GM12801 (cell line): Measurements from ENCODE around the gene CFLAR.

ENCODE experiments used
- CTCF ChIP-seq: IDR thresholded peaks from one replicate; pipeline ENCODE4 v1.5.1; 2011; ENCODE audit warnings: control low read depth; ENCODE audit not compliant: insufficient read length; ENCODE audit errors: extremely low read depth

The CFLAR gene

GRCh38 chr2:201090574-201090973, 25.4 kb upstream of the CFLAR start:
- TF ChIP-seq CTCF = no peak

GRCh38 chr2:201093573-201093972, 22.4 kb upstream of the CFLAR start:
- no peak for TF ChIP-seq CTCF

GRCh38 chr2:201100497-201100896, 15.5 kb upstream of the CFLAR start:
- no peak for TF ChIP-seq CTCF

- TF ChIP-seq CTCF = no peak
Observed at GRCh38 chr2:201105759-201106158, 10.2 kb upstream of the CFLAR start.

GRCh38 chr2:201107624-201108023, 8.3 kb upstream of the CFLAR start:
- TF ChIP-seq CTCF = no peak

- no peak for TF ChIP-seq CTCF
Observed at GRCh38 chr2:201108341-201108740, 7.6 kb upstream of the CFLAR start.

- no peak for TF ChIP-seq CTCF
Observed at GRCh38 chr2:201109186-201109585, 6.8 kb upstream of the CFLAR start.

- TF ChIP-seq CTCF = no peak
Observed at GRCh38 chr2:201110615-201111014, 5.3 kb upstream of the CFLAR start.
